K562 (cell line): ENCODE measurements around the gene SSX5. TPM values are rescaled to one million over a fixed set of nuclear protein-coding genes. Genes with fewer than 3 reads are reported as not detected.
"Not testable (repeated sequence)": the region's sequence is repeated elsewhere in the genome, so short reads cannot be mapped to it uniquely, and the experiment has no call there.

ENCODE experiments used
- ATAC-seq: fragments of 200-7000 bp; cut with Tn5 transposase; 3 replicates; pipeline ENCODE4 v1.9.1; 2020; ENCODE audit warnings: moderate library complexity
- BruUV-seq: library from RNA; stranded (reverse); fragments of 400-500 nt; replicated peaks from 2 replicates; lab custom pipeline; 2021; lab: Mats Ljungman, UMichigan
- CTCF ChIA-PET: fragments of 300-600 bp; formaldehyde crosslinking; extraction: SDS; loops from one replicate; lab custom pipeline; 2021; ENCODE audit warnings: low intra/inter-chr PET ratio; lab: Yijun Ruan, JAX
- POLR2A ChIA-PET: fragments of 300-600, 350-650 bp; sonication (Branson Sonifier 250); formaldehyde crosslinking; extraction: SDS; loops from one replicate; lab custom pipeline; 2021; ENCODE audit warnings: antibody characterized with exemption, inconsistent platforms; lab: Yijun Ruan, JAX
- DNase-seq, 4 experiments: peaks; one replicate each; pipeline versions ENCODE4 v3.0.0 to v3.0.0-alpha.2; 2011 to 2018; ENCODE audit warnings: low spot score in 3 of 4, mixed read lengths in 3 of 4; ENCODE audit errors: extremely low read depth in 1 of 4
- FAIRE-seq: peaks from 2 replicates; lab custom pipeline; 2011; peaks lifted over from hg19 to GRCh38; lab: Jason Lieb, UNC
- H2AFZ ChIP-seq: 2 replicates; pipeline ENCODE4 v1.6.0; 2011; ENCODE audit warnings: low read depth, low read length, control low read depth, inconsistent platforms
- H3K27ac ChIP-seq: fragments of 200-600 bp; 3 replicates; pipeline ENCODE4 v1.8.0; 2011; ENCODE audit warnings: low read depth, mild to moderate bottlenecking, control low read depth, inconsistent platforms, low read length, moderate library complexity, mixed read lengths; ENCODE audit errors: extremely low read depth
- H3K27me3 ChIP-seq, 2 experiments: fragments of 300-600 bp in 1 of 2; 2 replicates in 1 of 2; 3 replicates in 1 of 2; pipeline versions ENCODE4 v1.6.0 to v1.8.0; 2011; ENCODE audit warnings: inconsistent platforms in 2 of 2, low read length in 2 of 2, mild to moderate bottlenecking in 1 of 2, mixed read lengths in 1 of 2, moderate library complexity in 1 of 2; ENCODE audit not compliant: control insufficient read depth in 2 of 2, insufficient read depth in 2 of 2
- H3K36me3 ChIP-seq: fragments of 300-600 bp; 3 replicates; pipeline ENCODE4 v1.8.0; 2011; ENCODE audit warnings: mild to moderate bottlenecking, low read length, inconsistent platforms; ENCODE audit not compliant: control insufficient read depth, insufficient read depth
- H3K4me1 ChIP-seq, 2 experiments: fragments of 200-600 bp in 1 of 2; replicated peaks in 1 of 2; 2 replicates in 1 of 2; 3 replicates in 1 of 2; pipeline versions ENCODE4 v1.5.1 to v1.8.0; 2011; ENCODE audit warnings: inconsistent platforms in 2 of 2, low read length in 2 of 2, mild to moderate bottlenecking in 1 of 2, mixed read lengths in 1 of 2, moderate library complexity in 1 of 2; ENCODE audit not compliant: control insufficient read depth in 2 of 2, insufficient read depth in 2 of 2
- H3K4me2 ChIP-seq: 2 replicates; pipeline ENCODE4 v1.6.1; 2011; ENCODE audit warnings: low read length, control low read depth, inconsistent platforms, mixed read lengths; ENCODE audit not compliant: insufficient read depth
- H3K4me3 ChIP-seq: fragments of 200-600 bp; sonication (generic), shearing (Covaris generic); 2 replicates; pipeline ENCODE4 v1.5.1; 2016; ENCODE audit warnings: control low read depth, inconsistent platforms
- H3K79me2 ChIP-seq: fragments of 200-600 bp; 3 replicates; pipeline ENCODE4 v1.8.0; 2011; ENCODE audit warnings: low read length, inconsistent platforms; ENCODE audit not compliant: control insufficient read depth, insufficient read depth
- H3K9ac ChIP-seq, 2 experiments: 2 replicates each; pipeline versions ENCODE4 v1.6.0 to v1.6.1; 2011; ENCODE audit warnings: low read depth in 2 of 2, low read length in 2 of 2, control low read depth in 1 of 2, inconsistent platforms in 1 of 2, mild to moderate bottlenecking in 1 of 2, mixed read lengths in 1 of 2; ENCODE audit not compliant: insufficient read depth in 1 of 2
- H3K9me1 ChIP-seq: one replicate; pipeline ENCODE4 v1.6.0; 2011; ENCODE audit warnings: inconsistent platforms, mild to moderate bottlenecking, low read length, moderate library complexity; ENCODE audit not compliant: control insufficient read depth, insufficient read depth
- H3K9me3 ChIP-seq: replicated peaks from 2 replicates; pipeline ENCODE4 v1.5.1; 2011; ENCODE audit warnings: low read depth, low read length, inconsistent platforms; ENCODE audit not compliant: control insufficient read depth, insufficient read depth
- H4K20me1 ChIP-seq: replicated peaks from 2 replicates; pipeline ENCODE4 v1.6.1; 2011; ENCODE audit warnings: low read length, inconsistent platforms, mixed read lengths; ENCODE audit not compliant: control insufficient read depth, insufficient read depth
- CBFB ChIP-seq: sonication (generic); formaldehyde crosslinking; IDR thresholded peaks from 2 replicates; pipeline ENCODE4 v1.4.0; 2020; ENCODE audit warnings: mild to moderate bottlenecking, missing genetic modification reagents
- CEBPG ChIP-seq, 3 experiments: fragments of 200-800 bp in 1 of 3; sonication (Bioruptor generic) in 1 of 3; sonication (generic) in 1 of 3; formaldehyde crosslinking in 1 of 3; IDR thresholded peaks in 2 of 3; conservative IDR thresholded peaks in 1 of 3; 2 replicates each; pipeline versions ENCODE4 v1.6.1 to v1.8.0; 2016 to 2022; ENCODE audit warnings: missing compliant biosample characterization in 2 of 3, missing genetic modification characterization in 2 of 3, mild to moderate bottlenecking in 1 of 3, missing genetic modification reagents in 1 of 3
- GTF2E2 ChIP-seq: fragments of 200-800 bp; sonication (Bioruptor generic); IDR thresholded peaks from 2 replicates; pipeline ENCODE4 v1.6.1; 2016; ENCODE audit warnings: missing genetic modification characterization, missing compliant biosample characterization
- HDAC2 ChIP-seq: fragments of 450-650 bp; IDR thresholded peaks from 2 replicates; pipeline ENCODE4 v1.6.1; 2016; ENCODE audit warnings: mild to moderate bottlenecking
- MAFK ChIP-seq: IDR thresholded peaks from 2 replicates; pipeline ENCODE4 v1.6.1; 2011; ENCODE audit warnings: low read length, improper control_type of control experiment
- SMAD3 ChIP-seq: fragments of 450-650 bp; formaldehyde crosslinking; conservative IDR thresholded peaks from 2 replicates; pipeline ENCODE4 v1.4.0; 2020; ENCODE audit warnings: mild to moderate bottlenecking
- TAF1 ChIP-seq: IDR thresholded peaks from 2 replicates; pipeline ENCODE4 v1.6.1; 2011; ENCODE audit warnings: mild to moderate bottlenecking, low read length, moderate library complexity; ENCODE audit not compliant: insufficient read depth, control insufficient read depth, severe bottlenecking; ENCODE audit errors: extremely low read depth
- TBP ChIP-seq: optimal IDR thresholded peaks from 2 replicates; pipeline ENCODE3; 2011; ENCODE audit warnings: low read depth, low read length, improper control_type of control experiment
- ZFP1 ChIP-seq: fragments of 450-650 bp; formaldehyde crosslinking; IDR thresholded peaks from 2 replicates; pipeline ENCODE4 v1.4.0; 2020; ENCODE audit warnings: mild to moderate bottlenecking, mixed read lengths
- ZNF324 ChIP-seq: fragments of 250-450 bp; sonication (Bioruptor Pico); IDR thresholded peaks from 2 replicates; pipeline ENCODE4 v1.4.0; 2020; ENCODE audit warnings: mild to moderate bottlenecking
- WGBS: fragments of 100-300 bp; shearing (Covaris generic); methylation state at CpG from one replicate; pipeline ENCODE4 v1.1.6; 2016; ENCODE audit warnings: low coverage, mixed read lengths; ENCODE audit not compliant: insufficient coverage; ENCODE audit errors: missing lambda C conversion rate; 5-methylcytosine and 5-hydroxymethylcytosine counted together
- in situ Hi-C: fragments of 300-500 bp; cut with MboI; formaldehyde crosslinking; loops from 4 replicates; pipeline ENCODE4 v1.15.0; 2018; ENCODE audit warnings: inconsistent platforms, mixed read lengths
- intact Hi-C: fragments of 100-400 bp; cut with micrococcal nuclease; formaldehyde crosslinking; loops from 2 replicates; pipeline ENCODE4 v1.14.2; 2022
- polyA plus RNA-seq, 8 experiments: library from polyadenylated mRNA; depleted of rRNA in 4 of 8; stranded (reverse) in 5 of 8; unstranded in 3 of 8; fragments of >200 nt; fragmentation: Nextera tagmentation in 2 of 8; fragmentation: Illumina TruSeq in 1 of 8; extraction: Ambion mirVana in 2 of 8; extraction: Trizol in 1 of 8; gene quantifications; 2 replicates each; pipeline versions ENCODE4 v1.2.1 to v1.2.3, GENCODE V29; 2011 to 2014; ENCODE audit warnings: inconsistent platforms in 1 of 8, missing spikeins in 1 of 8
- total RNA-seq, 7 experiments: library from RNA; depleted of rRNA in 6 of 7; stranded (reverse); fragments of >200 nt in 6 of 7; fragmentation: Illumina TruSeq in 2 of 7; extraction: Trizol in 2 of 7; gene quantifications; 2 replicates each; pipeline versions ENCODE4 v1.2.1 to v1.2.3, GENCODE V29; 2011 to 2021; ENCODE audit warnings: low replicate concordance in 1 of 7
- TF ChIP-seq, protein P1 (sequence below), 2 experiments: fragments of 450-650 bp in 1 of 2; sonication (generic) in 1 of 2; formaldehyde crosslinking in 1 of 2; IDR thresholded peaks in 1 of 2; conservative IDR thresholded peaks in 1 of 2; 2 replicates each; pipeline versions ENCODE4 v1.6.1 to v1.8.1; 2016 to 2023; ENCODE audit warnings: mild to moderate bottlenecking in 2 of 2, moderate library complexity in 2 of 2, inconsistent platforms in 1 of 2, missing genetic modification reagents in 1 of 2
- TF ChIP-seq, protein P2 (sequence below): fragments of 250-450 bp; sonication (Bioruptor Pico); IDR thresholded peaks from 2 replicates; pipeline ENCODE4 v1.4.0; 2020; ENCODE audit warnings: mild to moderate bottlenecking, moderate library complexity, borderline replicate concordance

The SSX5 gene
- total and polyA plus RNA-seq, 9 of the 15 experiments (the other 6 are each of a cell fraction or from before 2014, with no cell fraction given): 0.13 to 0.36 (median 0.24) TPM; not detected in 3

DNA sequence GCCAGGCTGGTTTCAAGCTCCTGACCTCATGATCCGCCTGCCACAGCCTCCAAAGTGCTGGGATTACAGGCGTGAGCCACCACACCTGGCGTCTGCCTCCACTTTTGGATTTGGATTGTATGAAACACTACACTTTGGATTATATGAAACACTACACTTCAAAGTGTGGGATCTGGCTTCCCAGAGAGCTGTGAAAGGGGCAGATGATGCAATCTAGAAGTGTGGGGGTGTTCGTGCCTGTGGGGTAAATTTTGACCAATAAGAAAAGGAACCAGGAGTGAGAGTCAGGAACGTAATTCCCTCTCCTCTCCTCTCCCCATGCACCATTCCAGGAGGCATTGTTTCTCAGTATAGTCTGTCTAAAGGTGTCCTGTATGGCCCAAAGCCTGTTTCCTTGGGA is 14.7 kb downstream of the SSX5 start:
- H4K20me1 ChIP-seq; in situ Hi-C loops; ATAC-seq; H3K27ac ChIP-seq; H3K4me2 ChIP-seq; H3K36me3 ChIP-seq; POLR2A ChIA-PET; intact Hi-C loops; BruUV-seq; CTCF ChIA-PET; FAIRE-seq; H3K9ac ChIP-seq; H3K4me3 ChIP-seq; H3K79me2 ChIP-seq; DNase-seq; H3K4me1 ChIP-seq; H2AFZ ChIP-seq; H3K9me1 ChIP-seq; H3K27me3 ChIP-seq; H3K9me3 ChIP-seq; TF ChIP-seq CEBPG (CRISPR knock-in tag; IDR thresholded peaks at IDR 0.05): not testable (repeated sequence)
- WGBS: 2% methylated on average over 4 of the region's 5 CpGs
- peak in 1 of 2 experiments; percentile 47; a peak in 3 of 4 replicates for TF ChIP-seq CEBPG (tag; conservative IDR thresholded peaks at IDR 0.05 in 1 of 2, IDR thresholded peaks at IDR 0.05 in 1 of 2)
- TF ChIP-seq, protein P1, sequence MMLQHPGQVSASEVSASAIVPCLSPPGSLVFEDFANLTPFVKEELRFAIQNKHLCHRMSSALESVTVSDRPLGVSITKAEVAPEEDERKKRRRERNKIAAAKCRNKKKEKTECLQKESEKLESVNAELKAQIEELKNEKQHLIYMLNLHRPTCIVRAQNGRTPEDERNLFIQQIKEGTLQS (IDR thresholded peaks at IDR 0.05): peak; percentile 77
- TF ChIP-seq, protein P1 (CRISPR knock-in tag; conservative IDR thresholded peaks at IDR 0.05): not testable (repeated sequence)

DNA sequence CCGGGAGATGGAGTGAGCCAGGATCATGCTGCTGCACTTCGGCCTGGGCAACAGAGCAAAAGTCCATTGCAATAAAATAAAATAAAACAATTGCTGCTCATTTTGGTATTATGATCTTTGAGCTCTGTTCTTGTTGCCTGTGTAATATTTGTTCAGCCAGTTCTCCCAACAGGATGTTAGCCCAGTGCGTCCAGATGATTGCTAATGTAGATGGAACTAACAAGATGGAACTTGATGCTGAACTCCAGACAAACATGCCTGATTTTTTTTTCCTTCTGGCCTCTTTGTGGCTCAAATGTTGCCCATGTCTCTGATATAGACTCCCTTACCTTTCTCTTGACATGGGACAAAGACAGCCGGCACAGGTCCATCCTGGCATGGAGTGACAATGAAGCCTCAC is 15.8 kb downstream of the SSX5 start:
- no peak overlapping the region for H3K27ac ChIP-seq
- intact Hi-C loops: no loop called here
- H3K9me1 ChIP-seq: no peaks in the 10 kb centered on the region
- H3K36me3 ChIP-seq: no peaks in the 10 kb centered on the region
- FAIRE-seq: no peak
- DNase-seq: no peak
- no peak overlapping the region for H3K4me2 ChIP-seq
- no peak overlapping the region for H2AFZ ChIP-seq
- H3K4me3 ChIP-seq: no peak overlapping the region
- H3K27me3 ChIP-seq: peaks cover 0 to 5% of the 10 kb centered on the region in 2 experiments; a peak in 2 of 5 replicates
- H3K9ac ChIP-seq: no peak overlapping the region
- ChIA-PET CTCF (no interaction called here), POLR2A (no interaction called here)
- 10% methylated on average over 3 of the region's 4 CpGs for WGBS
- no peaks in the 10 kb centered on the region for H3K79me2 ChIP-seq
- BruUV-seq: no TSS peak
- H3K4me1 ChIP-seq: no peaks in the 10 kb centered on the region; a peak in 1 of 5 replicates
- in situ Hi-C loops: no loop called here
- H4K20me1 ChIP-seq: no peaks in the 10 kb centered on the region
- H3K9me3 ChIP-seq: no peaks in the 10 kb centered on the region
- ATAC-seq: no peak
- no peak for TF ChIP-seq HDAC2
- no peak for TF ChIP-seq MAFK
- TF ChIP-seq, protein P2, sequence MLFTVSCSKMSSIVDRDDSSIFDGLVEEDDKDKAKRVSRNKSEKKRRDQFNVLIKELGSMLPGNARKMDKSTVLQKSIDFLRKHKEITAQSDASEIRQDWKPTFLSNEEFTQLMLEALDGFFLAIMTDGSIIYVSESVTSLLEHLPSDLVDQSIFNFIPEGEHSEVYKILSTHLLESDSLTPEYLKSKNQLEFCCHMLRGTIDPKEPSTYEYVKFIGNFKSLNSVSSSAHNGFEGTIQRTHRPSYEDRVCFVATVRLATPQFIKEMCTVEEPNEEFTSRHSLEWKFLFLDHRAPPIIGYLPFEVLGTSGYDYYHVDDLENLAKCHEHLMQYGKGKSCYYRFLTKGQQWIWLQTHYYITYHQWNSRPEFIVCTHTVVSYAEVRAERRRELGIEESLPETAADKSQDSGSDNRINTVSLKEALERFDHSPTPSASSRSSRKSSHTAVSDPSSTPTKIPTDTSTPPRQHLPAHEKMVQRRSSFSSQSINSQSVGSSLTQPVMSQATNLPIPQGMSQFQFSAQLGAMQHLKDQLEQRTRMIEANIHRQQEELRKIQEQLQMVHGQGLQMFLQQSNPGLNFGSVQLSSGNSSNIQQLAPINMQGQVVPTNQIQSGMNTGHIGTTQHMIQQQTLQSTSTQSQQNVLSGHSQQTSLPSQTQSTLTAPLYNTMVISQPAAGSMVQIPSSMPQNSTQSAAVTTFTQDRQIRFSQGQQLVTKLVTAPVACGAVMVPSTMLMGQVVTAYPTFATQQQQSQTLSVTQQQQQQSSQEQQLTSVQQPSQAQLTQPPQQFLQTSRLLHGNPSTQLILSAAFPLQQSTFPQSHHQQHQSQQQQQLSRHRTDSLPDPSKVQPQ: no peak
- TF ChIP-seq ZFP1 (CRISPR knock-in tag): no peak
- TF ChIP-seq CBFB (CRISPR knock-in tag): no peak
- TF ChIP-seq TBP: no peak
- no peak for TF ChIP-seq SMAD3 (CRISPR knock-in tag)
- TF ChIP-seq GTF2E2 (tag): no peak
- no peak for TF ChIP-seq ZNF324 (CRISPR knock-in tag)
- TF ChIP-seq TAF1: no peak
